ENCODE results near the gene PRKCH.

Gene PRKCH

GRCh38 chr14:61558271-61558670 is 236.9 kb downstream of the PRKCH start:
- DNase-seq = peak; percentile 91

- no peak for DNase-seq
Measured at GRCh38 chr14:61559641-61560201, 238.3 kb downstream of the PRKCH start.

GRCh38 chr14:61560323-61560722 is 238.9 kb downstream of the PRKCH start:
- no peak for DNase-seq

GRCh38 chr14:61561104-61561503 is 239.7 kb downstream of the PRKCH start:
- DNase-seq = no peak

- no peak for DNase-seq
Measured at GRCh38 chr14:61561657-61562276, 240.4 kb downstream of the PRKCH start.

GRCh38 chr14:61562321-61563161 is 241.2 kb downstream of the PRKCH start:
- no peak for DNase-seq

GRCh38 chr14:61563162-61563511 is 241.8 kb downstream of the PRKCH start:
- peak; percentile 44 for DNase-seq

- DNase-seq = no peak
Measured at GRCh38 chr14:61563880-61564617, 242.7 kb downstream of the PRKCH start.

- no peak for DNase-seq
Measured at GRCh38 chr14:61564618-61565091, 243.3 kb downstream of the PRKCH start.

GRCh38 chr14:61565181-61565580 is 243.8 kb downstream of the PRKCH start:
- no peak for DNase-seq

- no peak for DNase-seq
Measured at GRCh38 chr14:61565836-61566536, 244.6 kb downstream of the PRKCH start.

- DNase-seq = no peak
Measured at GRCh38 chr14:61566537-61567225, 245.3 kb downstream of the PRKCH start.

GRCh38 chr14:61567838-61568571 is 246.6 kb downstream of the PRKCH start:
- DNase-seq = no peak

GRCh38 chr14:61568572-61569011 is 247.2 kb downstream of the PRKCH start:
- DNase-seq = peak; percentile 40

GRCh38 chr14:61569308-61569707 is 247.9 kb downstream of the PRKCH start:
- DNase-seq = no peak

GRCh38 chr14:61569812-61570548 is 248.6 kb downstream of the PRKCH start:
- DNase-seq = no peak

- DNase-seq = no peak
Measured at GRCh38 chr14:61570549-61571290, 249.3 kb downstream of the PRKCH start.

GRCh38 chr14:61571917-61572316 is 250.5 kb downstream of the PRKCH start:
- no peak for DNase-seq

GRCh38 chr14:61573321-61573720 is 251.9 kb downstream of the PRKCH start:
- no peak for DNase-seq
